Natural killer cell treated with Interleukin-12 subunit alpha and Interleukin-12 subunit beta and Interleukin-15 and Interleukin-18, amount 100 ng/mL, for 72 hours (primary cell): ENCODE measurements around the gene PHF12. TPM values are rescaled to one million over a fixed set of nuclear protein-coding genes. Genes with fewer than 3 reads are reported as not detected.

Experiments used
- ATAC-seq, 2 donors: fragments of 150-1000 bp; cut with Tn5 transposase in 1 of 2; sonication (Bioruptor Pico), chemical (Tn5 transposase) in 1 of 2; 2 replicates each; pipeline ENCODE4 v1.10.0; 2021
- DNase-seq: peaks from one replicate; pipeline ENCODE4 v3.0.0; 2022; ENCODE audit warnings: low spot score
- H3K27ac Mint-ChIP-seq, 2 donors: 1 replicate in 1 of 2; 2 replicates in 1 of 2; pipeline ENCODE4 v1.8.0; 2022; ENCODE audit warnings: mixed read lengths in 2 of 2, mild to moderate bottlenecking in 1 of 2, moderate library complexity in 1 of 2
- H3K27me3 Mint-ChIP-seq, 2 donors: 1 replicate in 1 of 2; 2 replicates in 1 of 2; pipeline ENCODE4 v1.8.0; 2022; ENCODE audit warnings: mixed read lengths in 2 of 2
- H3K36me3 Mint-ChIP-seq: one replicate; pipeline ENCODE4 v1.8.0; 2022; ENCODE audit warnings: mixed read lengths
- H3K4me1 Mint-ChIP-seq, 2 donors: 1 replicate in 1 of 2; 2 replicates in 1 of 2; pipeline ENCODE4 v1.8.0; 2022; ENCODE audit warnings: low read depth in 2 of 2, mixed read lengths in 2 of 2, mild to moderate bottlenecking in 1 of 2
- H3K4me3 Mint-ChIP-seq: one replicate; pipeline ENCODE4 v1.8.0; 2022; ENCODE audit warnings: mixed read lengths
- H3K9me3 Mint-ChIP-seq: 2 replicates; pipeline ENCODE4 v1.8.0; 2022; ENCODE audit warnings: mixed read lengths
- total RNA-seq, 2 donors: library from RNA; stranded (reverse); gene quantifications; one replicate each; pipeline ENCODE4 v1.2.3, GENCODE V29; 2022

The PHF12 gene
- total RNA-seq, 2 donors from 2014 or later: 68.0 to 72.2 TPM

- no peak for DNase-seq
- Mint-ChIP-seq H3K36me3 (no peaks in the 10 kb centered on the region), H3K4me1 (no peaks in the 10 kb centered on the region), H3K27me3 (peaks cover under 1% of the 10 kb centered on the region in 2 donors), H3K27ac (no peak overlapping the region), H3K4me3 (no peak overlapping the region), H3K9me3 (no peaks in the 10 kb centered on the region)
- no peak for ATAC-seq
These were observed 17.6 kb upstream of the PHF12 start for GRCh38 chr17:28968914-28969295.

DNA sequence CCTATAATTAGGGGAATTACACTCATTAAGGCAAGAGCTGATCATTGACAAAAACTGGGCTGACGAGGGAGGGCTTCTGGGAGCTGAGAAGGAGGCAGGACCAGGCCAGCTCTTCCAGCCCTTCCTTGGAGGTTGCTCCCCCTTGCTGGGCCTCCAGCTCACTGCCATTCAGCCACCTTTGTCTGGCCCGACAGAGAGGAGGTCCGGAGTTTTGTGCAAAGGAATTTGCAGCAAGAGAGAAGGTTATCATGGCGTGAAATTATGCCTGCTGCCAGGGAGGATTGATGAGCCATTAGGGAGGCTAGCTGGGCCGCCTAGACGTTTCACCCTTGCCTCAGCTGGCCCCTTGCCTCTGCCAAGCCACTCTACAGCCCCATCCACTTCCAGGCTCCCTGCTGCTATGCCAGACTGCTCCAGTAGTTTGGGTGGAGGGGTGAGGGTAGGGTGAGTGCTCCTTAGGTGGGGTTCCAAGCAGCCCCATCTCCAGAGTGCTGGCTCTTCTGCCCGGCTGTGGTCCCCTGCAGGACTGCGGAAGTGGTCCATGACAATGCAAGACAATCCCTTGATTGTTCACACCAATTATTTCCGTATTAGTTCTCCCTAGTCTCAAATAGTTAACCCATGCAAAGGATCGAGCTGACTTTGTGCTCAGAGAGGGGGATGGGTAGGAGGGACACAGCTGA lies 17.1 kb upstream of the PHF12 start:
- Mint-ChIP-seq H3K9me3 (no peaks in the 10 kb centered on the region), H3K36me3 (no peaks in the 10 kb centered on the region), H3K4me1 (no peaks in the 10 kb centered on the region), H3K4me3 (no peak overlapping the region), H3K27me3 (peaks cover 6% of the 10 kb centered on the region in 2 donors), H3K27ac (no peak overlapping the region)
- DNase-seq (no peak), ATAC-seq (no peak)

GRCh38 chr17:28967221-28968135 lies 16.2 kb upstream of the PHF12 start:
- peaks cover 9 to 12% of the 10 kb centered on the region in 2 donors for H3K27me3 Mint-ChIP-seq
- no peak for ATAC-seq
- no peak overlapping the region for H3K4me3 Mint-ChIP-seq
- no peaks in the 10 kb centered on the region for H3K4me1 Mint-ChIP-seq
- no peak for DNase-seq
- no peaks in the 10 kb centered on the region for H3K9me3 Mint-ChIP-seq
- peak overlapping the region in 1 of 2 donors; percentile 16 for H3K27ac Mint-ChIP-seq
- H3K36me3 Mint-ChIP-seq: no peaks in the 10 kb centered on the region

- Mint-ChIP-seq H3K4me1 (no peaks in the 10 kb centered on the region), H3K27me3 (peaks cover 12 to 13% of the 10 kb centered on the region in 2 donors), H3K4me3 (no peak overlapping the region), H3K27ac (no peak overlapping the region), H3K9me3 (no peaks in the 10 kb centered on the region), H3K36me3 (no peaks in the 10 kb centered on the region)
- ATAC-seq (no peak), DNase-seq (no peak)
These were observed 12.5 kb upstream of the PHF12 start for GRCh38 chr17:28963841-28964240.

DNA sequence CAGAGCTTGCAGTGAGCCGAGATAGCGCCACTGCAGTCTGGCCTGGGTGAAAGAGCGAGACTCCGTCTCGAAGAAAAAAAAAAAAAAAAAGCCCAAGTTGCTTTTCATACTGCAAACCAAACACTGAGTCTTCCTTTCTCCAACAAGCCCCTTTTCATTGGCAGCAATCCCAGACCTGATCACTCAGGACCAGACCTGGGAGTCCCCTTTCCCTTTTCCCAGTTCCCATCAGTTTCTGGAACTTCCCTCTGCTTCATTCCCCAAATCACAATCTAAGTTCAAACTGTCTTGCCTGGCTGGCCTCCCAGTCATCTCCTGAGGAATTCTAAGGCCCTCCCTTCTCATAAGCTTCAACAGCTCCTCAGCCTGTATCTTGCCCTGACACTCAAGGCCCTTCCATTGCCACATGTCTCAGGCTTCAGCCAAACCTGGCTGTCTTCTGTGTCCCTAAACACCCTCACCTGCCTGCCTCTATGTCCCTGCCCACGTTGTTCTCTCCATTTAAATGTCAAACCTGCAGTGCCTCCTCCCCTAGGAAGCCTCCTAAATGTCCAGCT lies 11.8 kb upstream of the PHF12 start:
- no peak overlapping the region for H3K27ac Mint-ChIP-seq
- no peak for ATAC-seq
- DNase-seq: no peak
- no peaks in the 10 kb centered on the region for H3K36me3 Mint-ChIP-seq
- H3K9me3 Mint-ChIP-seq: no peaks in the 10 kb centered on the region
- peaks cover 12 to 13% of the 10 kb centered on the region in 2 donors for H3K27me3 Mint-ChIP-seq
- no peak overlapping the region for H3K4me3 Mint-ChIP-seq
- no peaks in the 10 kb centered on the region for H3K4me1 Mint-ChIP-seq

- H3K9me3 Mint-ChIP-seq: no peaks in the 10 kb centered on the region
- ATAC-seq (no peak), DNase-seq (no peak)
- no peaks in the 10 kb centered on the region for H3K36me3 Mint-ChIP-seq
- H3K4me3 Mint-ChIP-seq: no peak overlapping the region
- H3K4me1 Mint-ChIP-seq: no peaks in the 10 kb centered on the region
- H3K27me3 Mint-ChIP-seq: peaks cover 12 to 13% of the 10 kb centered on the region in 2 donors
- H3K27ac Mint-ChIP-seq: no peak overlapping the region
These were observed 10.1 kb upstream of the PHF12 start for GRCh38 chr17:28961391-28961790.

DNA sequence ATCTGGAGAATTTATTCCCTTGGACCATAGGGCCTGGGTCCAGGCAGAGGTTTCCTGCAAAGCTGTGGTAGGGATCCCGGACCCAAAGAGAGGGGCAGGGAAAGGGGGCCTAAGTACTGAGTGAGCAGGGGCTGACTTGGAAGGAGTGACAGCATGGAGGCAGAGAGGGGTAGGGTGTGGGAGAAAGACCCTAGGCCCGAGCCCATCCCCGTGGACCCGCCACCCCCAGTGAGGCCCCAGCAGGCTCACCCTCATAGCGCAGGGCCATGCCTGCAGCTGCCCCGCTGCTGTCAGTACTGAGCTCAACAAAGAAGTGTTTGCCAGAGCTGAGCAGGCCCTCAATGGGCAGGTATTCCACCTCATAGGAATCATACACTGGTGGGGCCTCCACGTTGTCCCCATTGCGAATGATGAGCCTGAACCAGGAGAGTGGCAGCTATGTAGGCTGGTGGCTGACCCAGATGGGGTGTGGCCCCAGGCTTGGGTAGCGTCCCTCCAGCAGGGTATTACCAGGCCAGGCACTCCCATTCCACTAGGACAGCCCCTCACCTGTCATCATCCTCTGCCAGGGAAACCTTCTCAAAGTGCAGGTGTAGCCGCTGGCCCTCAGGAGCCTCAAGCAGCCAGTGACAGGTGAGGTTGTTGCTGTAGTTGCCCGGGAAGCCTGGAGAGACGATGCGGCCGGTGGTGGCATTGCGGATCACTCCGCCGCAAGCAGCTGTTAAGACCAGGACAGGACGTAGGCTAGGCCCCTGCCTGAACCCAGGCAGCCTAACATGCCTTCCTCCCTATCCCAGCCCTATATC lies 9.1 kb upstream of the PHF12 start:
- ATAC-seq (peak in 1 of 2 donors; percentile 31), DNase-seq (no peak)
- H3K4me1 Mint-ChIP-seq: no peaks in the 10 kb centered on the region
- no peak overlapping the region for H3K27ac Mint-ChIP-seq
- no peaks in the 10 kb centered on the region for H3K9me3 Mint-ChIP-seq
- H3K4me3 Mint-ChIP-seq: no peak overlapping the region
- no peaks in the 10 kb centered on the region for H3K36me3 Mint-ChIP-seq
- H3K27me3 Mint-ChIP-seq: peaks cover 12 to 13% of the 10 kb centered on the region in 2 donors

DNA sequence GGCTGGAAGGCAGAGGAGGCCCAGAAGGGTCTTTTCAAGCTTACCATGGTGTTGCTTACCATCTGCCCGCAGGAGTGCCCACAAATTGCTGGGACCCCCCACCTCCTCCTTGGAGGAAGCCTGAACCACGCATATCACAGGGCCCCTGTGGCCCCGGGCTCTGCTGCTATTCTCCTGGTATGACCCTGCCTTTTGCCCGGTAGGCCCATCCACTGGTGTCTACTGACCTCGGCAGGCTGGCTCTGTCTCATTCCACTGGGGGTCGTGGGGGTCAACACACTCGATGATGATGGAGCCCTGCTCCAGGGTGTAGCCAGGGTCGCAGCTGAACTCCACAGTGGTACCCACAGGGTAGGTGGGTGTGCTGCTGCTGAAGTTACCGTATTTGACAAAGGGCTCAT lies 8.2 kb upstream of the PHF12 start:
- Mint-ChIP-seq H3K4me1 (no peaks in the 10 kb centered on the region), H3K9me3 (no peaks in the 10 kb centered on the region), H3K27ac (no peak overlapping the region), H3K36me3 (no peaks in the 10 kb centered on the region), H3K4me3 (no peak overlapping the region), H3K27me3 (peaks cover 12 to 13% of the 10 kb centered on the region in 2 donors)
- no peak for DNase-seq
- no peak for ATAC-seq

DNA sequence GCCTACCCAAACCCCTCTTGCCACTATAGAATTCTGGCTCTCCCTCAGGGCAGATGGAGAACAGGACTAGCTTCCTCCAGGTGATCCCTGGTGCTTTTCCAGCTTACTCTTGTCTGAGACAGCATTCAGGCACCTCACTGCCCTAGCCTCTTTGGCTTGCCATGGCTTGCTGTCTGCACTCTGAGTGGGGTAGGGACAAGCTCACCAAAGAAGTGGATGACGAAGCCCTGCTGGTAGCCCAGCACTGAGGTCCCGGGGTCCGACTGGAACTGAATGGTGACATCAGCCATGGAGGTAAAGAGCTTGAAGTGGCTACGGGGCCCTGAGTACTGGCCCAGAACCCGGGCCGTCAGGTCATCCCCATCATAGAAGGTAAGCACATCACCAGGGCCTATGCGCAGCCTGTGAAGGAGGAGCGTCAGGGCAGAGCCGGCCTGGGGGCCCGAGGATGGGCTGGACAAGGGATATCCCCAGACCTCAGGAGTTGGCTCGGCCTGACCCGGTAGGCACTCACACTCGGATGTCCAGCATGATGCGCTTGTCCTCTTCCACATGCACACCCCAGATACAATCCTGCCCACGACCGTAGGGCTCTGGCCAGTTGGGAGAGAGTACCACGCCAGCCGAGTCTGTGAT lies 7.6 kb upstream of the PHF12 start:
- peaks cover 12 to 13% of the 10 kb centered on the region in 2 donors for H3K27me3 Mint-ChIP-seq
- H3K4me3 Mint-ChIP-seq: no peak overlapping the region
- DNase-seq: no peak

GRCh38 chr17:28957992-28958355 lies 6.7 kb upstream of the PHF12 start:
- no peaks in the 10 kb centered on the region for H3K9me3 Mint-ChIP-seq
- ATAC-seq (no peak), DNase-seq (no peak)
- no peaks in the 10 kb centered on the region for H3K4me1 Mint-ChIP-seq
- no peak overlapping the region for H3K27ac Mint-ChIP-seq
- H3K4me3 Mint-ChIP-seq: no peak overlapping the region
- no peaks in the 10 kb centered on the region for H3K36me3 Mint-ChIP-seq
- peaks cover 2 to 4% of the 10 kb centered on the region in 2 donors for H3K27me3 Mint-ChIP-seq

More for the DNA sequence above, 7.6 kb upstream of the PHF12 start:
- Mint-ChIP-seq H3K9me3 (no peaks in the 10 kb centered on the region), H3K4me1 (no peaks in the 10 kb centered on the region), H3K27ac (no peak overlapping the region), H3K36me3 (no peaks in the 10 kb centered on the region)
- ATAC-seq: no peak

GRCh38 chr17:28957277-28957991 lies 6.1 kb upstream of the PHF12 start:
- ATAC-seq (no peak), DNase-seq (no peak)
- Mint-ChIP-seq H3K27ac (no peak overlapping the region), H3K4me1 (no peaks in the 10 kb centered on the region), H3K36me3 (no peaks in the 10 kb centered on the region), H3K4me3 (no peak overlapping the region), H3K9me3 (no peaks in the 10 kb centered on the region), H3K27me3 (peaks cover 0 to 4% of the 10 kb centered on the region in 2 donors)

DNA sequence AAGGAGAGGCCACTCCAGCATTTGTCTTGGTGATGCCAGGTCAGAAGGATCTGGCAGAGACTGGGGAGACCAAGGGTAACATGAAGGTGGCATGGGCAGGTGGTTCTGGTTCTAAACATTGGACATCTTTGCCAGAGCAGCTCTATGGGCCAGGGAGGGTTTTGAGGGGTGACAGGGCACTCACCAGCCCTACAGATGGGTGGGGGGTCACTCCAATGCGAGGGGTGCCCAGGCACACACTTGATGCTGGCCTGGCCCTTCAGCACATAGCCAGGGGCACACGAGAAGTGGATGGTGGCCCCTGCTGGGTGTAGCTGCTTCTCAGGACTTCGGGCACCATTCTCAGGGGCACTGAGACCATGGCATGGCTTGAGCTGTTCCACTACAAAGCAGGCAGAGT lies 5.5 kb upstream of the PHF12 start:
- H3K4me1 Mint-ChIP-seq: no peaks in the 10 kb centered on the region
- H3K9me3 Mint-ChIP-seq: no peaks in the 10 kb centered on the region

DNA sequence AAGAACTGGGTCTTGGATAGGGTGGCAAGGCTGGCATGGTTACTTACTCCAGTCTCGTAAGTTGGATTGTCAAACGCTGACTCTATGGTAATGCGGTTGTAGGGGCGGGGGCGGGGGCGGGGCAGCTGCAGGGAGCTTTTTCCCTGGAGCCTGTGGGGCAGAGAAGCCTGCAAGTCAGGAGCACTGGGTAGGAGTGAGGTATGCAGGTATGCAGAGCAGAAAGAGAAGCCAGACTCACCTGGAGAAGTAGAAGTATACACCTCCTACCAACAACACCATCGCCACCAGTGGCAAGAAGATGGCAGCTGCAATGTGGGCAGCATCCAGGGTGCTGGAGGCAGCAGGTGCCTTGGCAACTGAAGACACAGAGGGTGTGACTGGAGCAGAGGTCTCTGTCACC lies 4.8 kb upstream of the PHF12 start:
- DNase-seq (no peak), ATAC-seq (no peak)
- Mint-ChIP-seq H3K36me3 (no peaks in the 10 kb centered on the region), H3K9me3 (no peaks in the 10 kb centered on the region), H3K4me1 (no peaks in the 10 kb centered on the region), H3K4me3 (no peak overlapping the region), H3K27ac (no peak overlapping the region), H3K27me3 (no peaks in the 10 kb centered on the region)

More for the DNA sequence above, 5.5 kb upstream of the PHF12 start:
- Mint-ChIP-seq H3K27me3 (no peaks in the 10 kb centered on the region), H3K27ac (no peak overlapping the region), H3K36me3 (no peaks in the 10 kb centered on the region), H3K4me3 (no peak overlapping the region)
- DNase-seq: no peak
- ATAC-seq: no peak
